ENCODE measurements around the gene GREB1L. TPM values are rescaled to one million over a fixed set of nuclear protein-coding genes. Genes with fewer than 3 reads are reported as not detected.
"Not testable (repeated sequence)": the region's sequence is repeated elsewhere in the genome, so short reads cannot be mapped to it uniquely, and the experiment has no call there.

Gene GREB1L
- polyA plus RNA-seq, 3 donors = 0.21 to 4.5 (median 3.8) TPM

DNA sequence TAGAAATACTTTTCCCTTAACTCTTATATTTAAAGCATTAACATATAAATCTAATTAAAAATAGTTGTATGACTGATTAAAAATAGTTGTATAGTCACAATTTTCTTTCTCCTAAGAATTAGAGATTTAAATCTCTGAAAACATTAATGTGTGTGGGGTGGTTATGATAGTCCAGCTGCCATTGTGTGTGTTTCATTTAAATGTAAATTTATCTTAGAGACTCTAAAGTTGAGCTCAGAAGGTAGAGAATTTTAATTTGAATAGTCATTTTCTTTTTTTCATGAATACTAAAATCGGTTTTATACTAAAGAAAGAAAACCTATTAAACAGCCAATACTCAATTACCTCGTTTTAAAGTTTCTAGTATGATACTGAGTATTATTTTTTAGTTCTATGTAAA lies 18.6 kb downstream of the GREB1L start:
- WGBS, 3 donors = 54 to 69% (median 68%) methylated on average over 2 of the region's 2 CpGs
- no peak overlapping the region for H3K27ac ChIP-seq (ENCODE audit: low read depth, low read length)

DNA sequence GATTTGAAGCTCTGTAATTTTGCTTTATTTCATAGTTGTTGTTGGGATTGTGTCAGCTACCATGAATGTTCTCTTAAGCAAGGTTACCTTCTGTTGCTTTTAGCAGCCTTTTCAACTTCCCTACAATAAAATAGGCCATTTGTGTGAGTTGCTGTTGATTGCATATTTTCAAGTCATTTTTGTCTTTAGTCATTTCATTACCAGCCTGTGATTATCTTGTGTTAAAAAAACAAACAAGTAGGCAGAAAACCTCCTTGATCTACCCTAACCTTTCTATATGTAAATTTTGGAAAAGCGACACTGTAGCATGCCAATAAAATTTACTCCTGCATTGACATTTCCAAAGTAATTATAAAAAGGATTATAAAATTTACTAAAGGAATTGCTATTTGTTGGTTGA lies 19.3 kb downstream of the GREB1L start:
- 94 to 98% (median 96%) methylated on average over 1 of the region's 1 CpG for WGBS, 3 donors
- no peak overlapping the region for H3K27ac ChIP-seq (ENCODE audit: low read depth, low read length)

- no peak overlapping the region for H3K27ac ChIP-seq (ENCODE audit: low read depth, low read length)
- 65 to 81% (median 69%) methylated on average over 2 of the region's 2 CpGs for WGBS, 3 donors
Observed at GRCh38 chr18:21262244-21262643, 20.2 kb downstream of the GREB1L start.

GRCh38 chr18:21262979-21263378 lies 20.9 kb downstream of the GREB1L start:
- 52 to 69% (median 69%) methylated on average over 2 of the region's 2 CpGs for WGBS, 3 donors
- H3K27ac ChIP-seq (ENCODE audit: low read depth, low read length) = no peak overlapping the region

GRCh38 chr18:21264651-21265050 lies 22.6 kb downstream of the GREB1L start:
- 19 to 59% (median 59%) methylated on average over 2 of the region's 2 CpGs for WGBS, 3 donors
- no peak overlapping the region for H3K27ac ChIP-seq (ENCODE audit: low read depth, low read length)

DNA sequence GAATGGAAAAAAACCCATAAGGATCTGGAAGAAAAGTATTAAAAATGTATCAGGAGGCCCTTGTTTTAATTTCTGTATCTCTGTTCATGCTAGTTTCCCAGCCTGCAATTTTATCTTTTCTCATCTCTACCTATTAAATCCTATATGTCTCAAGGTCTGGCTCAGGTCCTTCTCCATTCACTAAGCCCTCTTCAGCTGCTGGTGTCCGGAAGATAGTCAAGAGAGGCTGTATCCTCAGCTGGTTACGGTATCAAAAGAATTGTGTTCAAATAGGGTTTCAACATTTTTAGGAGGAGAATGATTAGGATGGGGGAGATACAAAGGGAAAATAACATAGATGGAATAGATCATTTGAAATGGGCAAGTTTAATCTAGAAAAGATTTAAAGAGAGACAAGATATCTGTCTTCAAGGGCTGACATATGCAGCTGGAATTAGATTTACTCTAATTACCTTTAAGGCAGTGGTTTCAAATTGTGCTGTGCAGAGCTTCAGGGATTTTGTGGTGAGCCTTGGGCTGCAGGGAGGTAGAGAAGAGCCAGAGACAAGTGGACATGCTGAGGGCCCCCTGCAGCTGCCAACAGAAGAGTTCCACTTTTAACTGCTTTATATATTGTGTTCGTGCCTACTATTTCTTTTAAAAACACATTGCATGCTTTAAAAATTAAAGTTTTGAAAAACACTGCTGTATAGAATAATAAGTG lies 24.1 kb downstream of the GREB1L start:
- no peak overlapping the region for H3K27ac ChIP-seq (ENCODE audit: low read depth, low read length)
- 82 to 94% (median 89%) methylated on average over 3 of the region's 3 CpGs for WGBS, 3 donors

GRCh38 chr18:21267400-21267799 lies 25.4 kb downstream of the GREB1L start:
- 92 to 94% (median 93%) methylated on average over 2 of the region's 2 CpGs for WGBS, 3 donors
- H3K27ac ChIP-seq (ENCODE audit: low read depth, low read length) = no peak overlapping the region

- WGBS, 3 donors = 0 to 3% (median 0%) methylated on average over 1 of the region's 1 CpG
Observed at GRCh38 chr18:21269349-21269748, 27.3 kb downstream of the GREB1L start.

GRCh38 chr18:21270453-21270852 lies 28.4 kb downstream of the GREB1L start:
- 79 to 88% (median 86%) methylated on average over 3 of the region's 3 CpGs for WGBS, 3 donors

More at GRCh38 chr18:21269349-21269748, 27.3 kb downstream of the GREB1L start:
- H3K27ac ChIP-seq (ENCODE audit: low read depth, low read length) = no peak overlapping the region

DNA sequence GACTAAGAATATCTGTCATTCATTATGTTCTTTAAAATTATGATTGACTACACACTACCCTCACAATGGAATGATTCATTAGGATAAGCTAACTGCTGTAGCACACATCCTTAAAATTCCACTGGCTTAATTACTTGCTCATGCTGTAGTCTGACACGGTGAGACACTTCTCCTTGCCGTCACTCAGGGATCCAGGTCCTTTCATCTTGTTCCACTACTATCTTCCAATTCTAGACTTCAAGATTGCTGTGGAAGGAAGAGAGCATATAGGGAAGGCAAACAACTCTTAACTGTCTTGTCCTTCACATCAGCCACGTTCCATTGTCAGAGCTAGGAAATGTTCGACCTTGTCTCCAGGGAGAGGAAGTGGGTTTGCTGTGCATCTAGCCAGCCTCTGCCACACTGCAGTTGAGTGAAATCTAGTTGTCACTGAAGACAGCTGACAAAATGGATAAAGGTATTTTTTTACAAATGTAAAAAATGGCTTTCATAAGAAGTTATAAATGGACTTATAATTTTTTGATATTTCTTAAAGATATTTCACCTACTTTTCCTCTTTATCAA lies 30.1 kb downstream of the GREB1L start:
- H3K27ac ChIP-seq (ENCODE audit: low read depth, low read length) = no peak overlapping the region
- 43 to 47% (median 47%) methylated on average over 4 of the region's 4 CpGs for WGBS, 3 donors

More at GRCh38 chr18:21270453-21270852, 28.4 kb downstream of the GREB1L start:
- no peak overlapping the region for H3K27ac ChIP-seq (ENCODE audit: low read depth, low read length)

DNA sequence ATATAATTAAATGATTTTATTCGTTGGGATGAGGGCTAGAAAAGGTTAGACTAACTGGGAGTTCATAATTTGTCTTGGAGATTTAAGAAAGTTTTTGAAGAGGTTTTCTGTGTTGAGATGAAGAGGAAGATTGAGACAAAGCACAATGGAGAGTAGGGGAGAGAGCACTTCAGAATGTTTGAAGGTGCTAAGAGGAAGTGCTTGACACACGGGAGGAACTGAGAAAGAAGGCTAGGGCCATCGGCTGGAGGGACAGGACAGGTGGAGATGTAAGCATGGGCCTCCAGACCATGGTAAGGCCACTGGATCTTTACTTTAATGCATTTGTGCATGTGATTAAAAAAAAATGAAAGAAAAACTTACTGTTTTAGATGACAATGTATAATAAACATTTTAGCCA lies 31.5 kb downstream of the GREB1L start:
- 52 to 60% (median 58%) methylated on average over 3 of the region's 3 CpGs for WGBS, 3 donors
- H3K27ac ChIP-seq (ENCODE audit: low read depth, low read length) = no peak overlapping the region

- 87 to 95% (median 94%) methylated on average over 7 of the region's 7 CpGs for WGBS, 3 donors
- H3K27ac ChIP-seq (ENCODE audit: low read depth, low read length) = no peak overlapping the region
Observed at GRCh38 chr18:21275645-21276044, 33.6 kb downstream of the GREB1L start.

GRCh38 chr18:21277578-21277977 lies 35.5 kb downstream of the GREB1L start:
- 87 to 99% (median 97%) methylated on average over 4 of the region's 4 CpGs for WGBS, 3 donors
- H3K27ac ChIP-seq (ENCODE audit: low read depth, low read length) = no peak overlapping the region

GRCh38 chr18:21278218-21278617 lies 36.2 kb downstream of the GREB1L start:
- WGBS, 3 donors = 91 to 95% (median 93%) methylated on average over 6 of the region's 6 CpGs
- not testable (repeated sequence) for H3K27ac ChIP-seq (ENCODE audit: low read depth, low read length)

GRCh38 chr18:21281603-21282002 lies 39.6 kb downstream of the GREB1L start:
- no peak overlapping the region for H3K27ac ChIP-seq (ENCODE audit: low read depth, low read length)

- 75 to 89% (median 84%) methylated on average over 3 of the region's 3 CpGs for whole genome bisulfite sequencing, 3 donors
- no peak overlapping the region for H3K27ac ChIP-seq (ENCODE audit: low read depth, low read length)
Observed at GRCh38 chr18:21284540-21284939, 42.5 kb downstream of the GREB1L start.

GRCh38 chr18:21289827-21290226 lies 47.8 kb downstream of the GREB1L start:
- WGBS, 3 donors = 92 to 95% (median 94%) methylated on average over 3 of the region's 3 CpGs
- H3K27ac ChIP-seq (ENCODE audit: low read depth, low read length) = no peak overlapping the region

DNA sequence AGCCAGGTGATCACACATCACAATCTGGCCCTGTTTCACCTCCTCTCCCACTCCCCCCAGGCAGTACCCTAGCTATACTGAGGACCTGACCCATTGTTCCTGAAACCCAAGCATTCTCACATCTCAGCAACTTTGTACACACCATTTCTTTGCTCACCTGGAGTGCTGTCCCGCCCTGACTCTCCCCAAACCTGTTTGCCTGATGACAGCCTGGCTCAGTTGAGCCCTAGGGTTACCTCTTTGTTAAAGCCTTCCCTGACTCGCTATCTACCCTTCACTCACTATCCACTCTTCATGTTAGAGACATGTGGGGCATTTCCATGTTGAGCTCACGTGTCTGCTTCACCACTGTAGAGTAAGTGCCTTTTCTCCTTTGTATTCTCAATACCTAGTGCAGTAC lies 49.1 kb downstream of the GREB1L start:
- H3K27ac ChIP-seq (ENCODE audit: low read depth, low read length) = no peak overlapping the region
- WGBS, 3 donors = 51 to 82% (median 77%) methylated on average over 3 of the region's 3 CpGs

GRCh38 chr18:21293479-21293878 lies 51.4 kb downstream of the GREB1L start:
- 84 to 96% (median 93%) methylated on average over 3 of the region's 3 CpGs for WGBS, 3 donors
- H3K27ac ChIP-seq (ENCODE audit: low read depth, low read length) = no peak overlapping the region

- no peak overlapping the region for H3K27ac ChIP-seq (ENCODE audit: low read depth, low read length)
Observed at GRCh38 chr18:21295101-21295500, 53.1 kb downstream of the GREB1L start.

More at GRCh38 chr18:21295101-21295500, 53.1 kb downstream of the GREB1L start:
- WGBS, 3 donors = 71 to 84% (median 78%) methylated on average over 3 of the region's 3 CpGs

All from adipose tissue (tissue), 3 donors.